Stomach (tissue), 4 donors: ENCODE measurements around the gene PHF23.

Source experiments
- EP300 ChIP-seq: sonication (generic); formaldehyde crosslinking; IDR thresholded peaks from one replicate; pipeline ENCODE4 v1.6.1; 2017; ENCODE audit warnings: antibody characterized with exemption
- POLR2A ChIP-seq, 4 donors: fragments of 450-650 bp; IDR thresholded peaks; one replicate each; pipeline ENCODE4 v1.6.1; 2016; ENCODE audit warnings: antibody characterized with exemption in 4 of 4, control low read depth in 2 of 4, mild to moderate bottlenecking in 1 of 4, moderate library complexity in 1 of 4
- POLR2AphosphoS5 ChIP-seq, 3 donors: sonication (generic); formaldehyde crosslinking; IDR thresholded peaks; one replicate each; pipeline ENCODE4 v1.6.1; 2016; ENCODE audit warnings: antibody characterized with exemption in 3 of 3
- TF ChIP-seq, protein P1 (sequence below), 7 experiments: fragments of 450-650 bp in 4 of 7; fragments of 200-600 bp in 3 of 7; sonication (generic) in 3 of 7; IDR thresholded peaks; one replicate each; pipeline ENCODE4 v1.5.1; 2016 to 2019; ENCODE audit warnings: antibody characterized with exemption in 7 of 7, control low read depth in 2 of 7, mild to moderate bottlenecking in 1 of 7

DNA sequence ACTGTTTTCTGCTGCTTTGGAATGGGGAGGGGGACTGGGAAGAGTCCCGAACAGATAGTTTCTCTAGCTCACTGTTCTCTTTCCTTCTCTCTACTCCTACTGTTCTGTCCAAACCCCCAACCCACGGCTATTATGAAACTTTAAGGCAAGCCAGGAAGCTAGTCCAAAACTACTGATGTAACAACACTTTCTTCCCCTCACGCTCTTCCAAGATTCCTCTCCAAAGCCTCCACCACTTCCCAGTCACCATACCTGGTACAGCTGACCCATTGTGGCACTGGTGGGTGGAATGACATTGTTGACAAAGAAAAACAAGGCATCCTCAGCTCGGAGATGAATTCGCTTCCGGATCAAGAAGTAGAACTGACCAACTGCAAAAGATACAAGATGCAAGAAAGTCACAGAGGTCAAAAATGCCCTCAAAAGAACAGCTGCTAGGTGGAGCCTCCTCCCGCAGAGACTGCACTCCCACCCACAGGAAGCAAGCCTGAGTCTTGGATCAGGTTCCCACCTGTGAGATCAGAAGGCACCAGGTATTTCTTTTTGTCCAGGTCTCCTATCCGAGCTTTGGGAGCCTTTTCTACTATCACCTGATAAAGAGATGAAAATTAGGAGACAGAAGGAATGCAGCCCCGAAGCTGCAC, 2.0 kb upstream of the PHF23 start:
- TF ChIP-seq, protein P1, sequence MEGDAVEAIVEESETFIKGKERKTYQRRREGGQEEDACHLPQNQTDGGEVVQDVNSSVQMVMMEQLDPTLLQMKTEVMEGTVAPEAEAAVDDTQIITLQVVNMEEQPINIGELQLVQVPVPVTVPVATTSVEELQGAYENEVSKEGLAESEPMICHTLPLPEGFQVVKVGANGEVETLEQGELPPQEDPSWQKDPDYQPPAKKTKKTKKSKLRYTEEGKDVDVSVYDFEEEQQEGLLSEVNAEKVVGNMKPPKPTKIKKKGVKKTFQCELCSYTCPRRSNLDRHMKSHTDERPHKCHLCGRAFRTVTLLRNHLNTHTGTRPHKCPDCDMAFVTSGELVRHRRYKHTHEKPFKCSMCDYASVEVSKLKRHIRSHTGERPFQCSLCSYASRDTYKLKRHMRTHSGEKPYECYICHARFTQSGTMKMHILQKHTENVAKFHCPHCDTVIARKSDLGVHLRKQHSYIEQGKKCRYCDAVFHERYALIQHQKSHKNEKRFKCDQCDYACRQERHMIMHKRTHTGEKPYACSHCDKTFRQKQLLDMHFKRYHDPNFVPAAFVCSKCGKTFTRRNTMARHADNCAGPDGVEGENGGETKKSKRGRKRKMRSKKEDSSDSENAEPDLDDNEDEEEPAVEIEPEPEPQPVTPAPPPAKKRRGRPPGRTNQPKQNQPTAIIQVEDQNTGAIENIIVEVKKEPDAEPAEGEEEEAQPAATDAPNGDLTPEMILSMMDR (IDR thresholded peaks at IDR 0.05): no peak
- TF ChIP-seq POLR2AphosphoS5 (IDR thresholded peaks at IDR 0.05) (no peak), POLR2A (IDR thresholded peaks at IDR 0.05) (no peak), EP300 (no peak)
